Naive B cell (primary cell): ENCODE data around the gene AKR1E2. TPM values are rescaled to one million over a fixed set of nuclear protein-coding genes. Genes with fewer than 3 reads are reported as not detected.

Source experiments
- ATAC-seq, 2 donors: fragments of 150-1000 bp; cut with Tn5 transposase; 2 replicates each; pipeline ENCODE4 v1.10.0; 2021; ENCODE audit warnings: low read depth in 2 of 2, mild to moderate bottlenecking in 2 of 2, moderate library complexity in 2 of 2
- DNase-seq: peaks from one replicate; pipeline ENCODE4 v3.0.0; 2022
- H3K27ac Mint-ChIP-seq, 6 donors: one replicate each; pipeline ENCODE4 v1.8.0; 2020 to 2022; ENCODE audit warnings: mild to moderate bottlenecking in 6 of 6, mixed read lengths in 6 of 6, moderate library complexity in 5 of 6, inconsistent platforms in 2 of 6
- H3K27me3 Mint-ChIP-seq, 3 donors: one replicate each; pipeline ENCODE4 v1.8.0; 2021 to 2022; ENCODE audit warnings: mixed read lengths in 3 of 3, mild to moderate bottlenecking in 1 of 3
- H3K36me3 Mint-ChIP-seq, 2 donors: one replicate each; pipeline ENCODE4 v1.8.0; 2020 to 2022; ENCODE audit warnings: mixed read lengths in 2 of 2, inconsistent platforms in 1 of 2, mild to moderate bottlenecking in 1 of 2
- H3K4me1 Mint-ChIP-seq, 3 donors: one replicate each; pipeline ENCODE4 v1.8.0; 2020 to 2022; ENCODE audit warnings: mixed read lengths in 3 of 3, inconsistent platforms in 1 of 3, mild to moderate bottlenecking in 1 of 3, moderate library complexity in 1 of 3
- H3K4me3 Mint-ChIP-seq, 8 donors: one replicate each; pipeline ENCODE4 v1.8.0; 2020 to 2022; ENCODE audit warnings: mild to moderate bottlenecking in 8 of 8, mixed read lengths in 8 of 8, moderate library complexity in 8 of 8, inconsistent platforms in 2 of 8
- H3K9me3 Mint-ChIP-seq, 7 donors: one replicate each; pipeline ENCODE4 v1.8.0; 2020 to 2022; ENCODE audit warnings: mixed read lengths in 7 of 7, mild to moderate bottlenecking in 5 of 7, inconsistent platforms in 2 of 7, moderate library complexity in 1 of 7
- polyA plus RNA-seq, 6 donors: library from polyadenylated mRNA; unstranded; fragments of 300-500 nt; fragmentation: Illumina TruSeq; gene quantifications; one replicate each; pipeline ENCODE4 v1.2.3, GENCODE V29; 2021; ENCODE audit warnings: low read depth in 6 of 6

Gene AKR1E2
- not detected for polyA plus RNA-seq

DNA sequence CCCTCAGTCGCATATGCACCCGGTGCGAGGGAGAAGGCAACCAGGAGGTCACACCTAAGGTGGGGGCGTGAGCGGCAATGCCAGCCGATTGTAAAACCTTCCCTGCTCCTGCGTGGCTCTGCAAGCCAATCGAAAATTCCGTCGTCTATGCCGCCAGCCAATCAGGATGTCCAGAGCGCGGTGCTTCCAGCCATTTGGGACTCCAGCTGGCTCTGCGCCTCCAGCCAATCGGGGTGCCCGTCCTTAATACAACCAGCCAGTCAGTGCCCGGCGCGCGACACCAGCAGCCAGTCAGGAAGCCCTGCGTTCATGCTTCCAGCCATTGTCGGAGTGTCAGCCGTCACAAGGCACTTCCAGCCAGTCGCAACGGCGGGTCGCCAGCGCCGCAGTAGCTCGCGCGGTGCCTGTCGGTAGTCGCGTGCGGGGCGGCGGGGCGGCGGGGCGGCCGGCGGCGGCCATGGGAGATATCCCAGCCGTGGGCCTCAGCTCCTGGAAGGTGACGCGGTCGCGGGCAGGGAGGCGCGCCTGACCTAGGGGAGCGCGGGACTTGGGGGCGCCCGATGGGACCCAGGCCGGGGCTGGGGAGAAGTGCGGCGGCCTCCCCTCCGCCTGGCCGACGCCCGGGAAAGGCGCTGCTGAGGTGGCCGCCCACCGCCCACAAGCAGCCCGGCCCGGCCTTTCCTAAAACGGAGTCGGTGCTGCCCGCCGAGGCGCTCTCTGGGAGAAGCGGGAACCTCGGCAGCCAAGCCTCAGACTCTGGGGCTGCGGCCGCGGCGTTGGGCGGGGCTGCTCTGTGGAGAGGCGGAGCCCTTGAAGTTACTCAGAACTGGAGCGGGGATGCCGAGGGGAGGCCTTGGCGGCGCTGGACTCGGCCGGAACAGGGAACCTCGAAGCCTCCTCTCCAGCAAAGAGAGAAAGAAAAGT is at the start of gene AKR1E2:
Gene AKR1E2, plus strand, starts transcription at position 340 of the 924 bp plus-strand sequence. Its CDS starts 118 bp downstream, at position 458.
- no peaks in the 10 kb centered on the region for H3K9me3 Mint-ChIP-seq
- peaks cover 3 to 7% (median 4%) of the 10 kb centered on the region in 3 donors for H3K4me1 Mint-ChIP-seq
- H3K36me3 Mint-ChIP-seq = no peaks in the 10 kb centered on the region
- peaks cover 63 to 81% (median 71%) of the 10 kb centered on the region in 3 donors for H3K27me3 Mint-ChIP-seq
- peak within 1 kb of the TSS in 1 of 6 donors; percentile 20 for H3K27ac Mint-ChIP-seq
- DNase-seq (peak; percentile 35), ATAC-seq (peak; percentile 86 to 87)
- peak within 1 kb of the TSS; percentile 55 to 80 (median 69) for H3K4me3 Mint-ChIP-seq

DNA sequence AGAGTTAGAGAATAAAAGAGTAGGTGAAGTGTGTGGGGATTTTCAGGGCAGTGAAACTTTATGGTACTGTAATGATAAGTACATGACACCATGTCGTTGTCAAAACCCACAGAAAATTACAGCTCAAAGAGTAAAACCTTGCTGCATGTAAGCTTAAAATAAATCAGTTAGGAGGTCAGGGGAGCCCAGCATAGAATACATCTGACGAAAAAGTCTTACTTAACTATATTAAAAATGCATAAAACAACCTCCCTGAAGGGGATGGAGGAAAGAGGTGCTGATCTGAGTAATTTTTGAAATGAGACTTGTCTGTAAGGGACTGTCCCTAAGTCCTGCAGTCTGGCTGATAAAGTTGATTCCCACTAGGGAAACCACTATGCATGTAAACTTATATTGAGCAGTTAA is 49.8 kb upstream of the AKR1E2 start:
- Mint-ChIP-seq H3K36me3 (no peaks in the 10 kb centered on the region), H3K27ac (peak overlapping the region in 1 of 6 donors; percentile 7), H3K9me3 (no peaks in the 10 kb centered on the region), H3K4me3 (no peak overlapping the region), H3K4me1 (no peaks in the 10 kb centered on the region), H3K27me3 (peaks cover 18 to 24% (median 20%) of the 10 kb centered on the region in 3 donors)
- DNase-seq (no peak), ATAC-seq (no peak)

GRCh38 chr10:4778761-4779160 is 47.2 kb upstream of the AKR1E2 start:
- Mint-ChIP-seq H3K27ac (no peak overlapping the region), H3K9me3 (no peaks in the 10 kb centered on the region), H3K36me3 (no peaks in the 10 kb centered on the region), H3K4me1 (no peaks in the 10 kb centered on the region), H3K4me3 (no peak overlapping the region), H3K27me3 (peaks cover 5 to 10% (median 9%) of the 10 kb centered on the region in 3 donors)
- ATAC-seq (no peak), DNase-seq (no peak)

- ATAC-seq (no peak), DNase-seq (no peak)
- Mint-ChIP-seq H3K36me3 (no peaks in the 10 kb centered on the region), H3K4me3 (no peak overlapping the region), H3K9me3 (no peaks in the 10 kb centered on the region), H3K4me1 (no peaks in the 10 kb centered on the region), H3K27me3 (peaks cover 5 to 14% (median 10%) of the 10 kb centered on the region in 3 donors), H3K27ac (no peak overlapping the region)
These were observed 45.9 kb upstream of the AKR1E2 start for GRCh38 chr10:4780091-4780490.

DNA sequence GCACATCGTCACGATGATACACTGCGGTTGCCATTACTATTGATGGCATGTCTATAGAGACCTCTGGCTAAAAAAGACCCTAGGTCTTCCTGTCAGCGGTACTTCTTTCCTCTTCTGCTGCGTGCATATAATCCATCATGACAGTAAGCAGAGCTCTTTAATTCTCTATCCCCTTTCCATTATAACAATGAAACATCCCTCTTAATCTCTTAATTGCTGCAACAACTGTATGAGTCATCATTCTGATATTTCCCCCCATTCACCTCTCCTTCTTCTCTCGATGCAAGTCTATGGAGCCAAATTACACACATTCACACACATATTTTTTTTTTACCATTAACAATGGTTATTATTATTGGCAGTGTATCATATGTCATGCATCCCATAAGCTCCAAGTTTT is 45.2 kb upstream of the AKR1E2 start:
- H3K9me3 Mint-ChIP-seq = no peaks in the 10 kb centered on the region
- no peaks in the 10 kb centered on the region for H3K4me1 Mint-ChIP-seq
- DNase-seq (no peak), ATAC-seq (no peak)
- H3K27ac Mint-ChIP-seq = no peak overlapping the region
- peaks cover 6 to 14% (median 10%) of the 10 kb centered on the region in 3 donors for H3K27me3 Mint-ChIP-seq
- H3K36me3 Mint-ChIP-seq = no peaks in the 10 kb centered on the region
- H3K4me3 Mint-ChIP-seq = no peak overlapping the region

- no peak for ATAC-seq
- no peaks in the 10 kb centered on the region for H3K36me3 Mint-ChIP-seq
- H3K27me3 Mint-ChIP-seq = peaks cover 6 to 7% (median 6%) of the 10 kb centered on the region in 3 donors
- H3K4me3 Mint-ChIP-seq = no peak overlapping the region
- no peaks in the 10 kb centered on the region for H3K9me3 Mint-ChIP-seq
- DNase-seq = no peak
- H3K4me1 Mint-ChIP-seq = no peaks in the 10 kb centered on the region
- H3K27ac Mint-ChIP-seq = no peak overlapping the region
These were observed 44.1 kb upstream of the AKR1E2 start for GRCh38 chr10:4781955-4782354.

DNA sequence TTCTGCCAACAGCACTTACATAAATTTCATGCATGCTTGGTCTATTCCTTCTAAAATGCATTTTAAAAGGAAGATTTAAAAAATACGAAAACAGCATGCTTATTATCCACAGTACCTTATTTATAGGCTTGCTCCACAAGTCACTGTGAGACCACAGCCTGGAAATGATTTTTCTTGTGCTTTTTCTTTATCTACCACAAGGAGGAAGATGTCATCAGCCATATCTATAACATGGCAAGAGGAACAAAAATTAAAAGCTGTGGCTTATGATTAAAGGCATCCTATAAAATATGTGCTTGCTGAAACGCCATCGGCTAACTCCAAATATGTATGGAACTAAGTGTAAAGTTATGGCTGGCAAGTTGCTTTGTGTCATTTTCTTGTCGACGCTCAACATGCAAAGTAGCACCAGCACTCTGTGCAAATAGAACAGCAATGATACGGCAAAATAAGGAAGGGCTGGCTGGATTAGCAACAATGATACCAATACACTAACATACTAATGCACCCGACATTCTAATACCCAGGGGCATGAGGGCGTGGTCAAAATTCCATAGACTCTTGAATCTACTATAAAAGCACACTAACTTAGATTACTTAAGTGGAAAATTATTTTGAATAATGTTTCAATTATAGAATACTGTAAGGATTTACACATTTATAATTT is 41.2 kb upstream of the AKR1E2 start:
- Mint-ChIP-seq H3K4me1 (no peaks in the 10 kb centered on the region), H3K27me3 (peaks cover 6 to 7% (median 6%) of the 10 kb centered on the region in 3 donors), H3K27ac (no peak overlapping the region), H3K36me3 (no peaks in the 10 kb centered on the region), H3K4me3 (no peak overlapping the region), H3K9me3 (no peaks in the 10 kb centered on the region)
- DNase-seq = no peak
- ATAC-seq = no peak

GRCh38 chr10:4786043-4786839 is 39.8 kb upstream of the AKR1E2 start:
- Mint-ChIP-seq H3K27ac (no peak overlapping the region), H3K4me3 (no peak overlapping the region), H3K36me3 (no peaks in the 10 kb centered on the region), H3K9me3 (no peaks in the 10 kb centered on the region), H3K4me1 (no peaks in the 10 kb centered on the region), H3K27me3 (peaks cover 0 to 7% (median 6%) of the 10 kb centered on the region in 3 donors)
- DNase-seq = no peak
- no peak for ATAC-seq

GRCh38 chr10:4790045-4790444 is 36.0 kb upstream of the AKR1E2 start:
- ATAC-seq (no peak), DNase-seq (no peak)
- H3K36me3 Mint-ChIP-seq = no peaks in the 10 kb centered on the region
- H3K4me3 Mint-ChIP-seq = no peak overlapping the region
- peaks cover 0 to 2% (median 1%) of the 10 kb centered on the region in 3 donors for H3K27me3 Mint-ChIP-seq
- H3K9me3 Mint-ChIP-seq = no peaks in the 10 kb centered on the region
- no peak overlapping the region for H3K27ac Mint-ChIP-seq
- no peaks in the 10 kb centered on the region for H3K4me1 Mint-ChIP-seq

- Mint-ChIP-seq H3K4me3 (no peak overlapping the region), H3K27me3 (no peaks in the 10 kb centered on the region), H3K9me3 (no peaks in the 10 kb centered on the region), H3K36me3 (no peaks in the 10 kb centered on the region), H3K4me1 (no peaks in the 10 kb centered on the region), H3K27ac (no peak overlapping the region)
- DNase-seq = no peak
- ATAC-seq = no peak
These were observed 35.1 kb upstream of the AKR1E2 start for GRCh38 chr10:4790922-4791321.

DNA sequence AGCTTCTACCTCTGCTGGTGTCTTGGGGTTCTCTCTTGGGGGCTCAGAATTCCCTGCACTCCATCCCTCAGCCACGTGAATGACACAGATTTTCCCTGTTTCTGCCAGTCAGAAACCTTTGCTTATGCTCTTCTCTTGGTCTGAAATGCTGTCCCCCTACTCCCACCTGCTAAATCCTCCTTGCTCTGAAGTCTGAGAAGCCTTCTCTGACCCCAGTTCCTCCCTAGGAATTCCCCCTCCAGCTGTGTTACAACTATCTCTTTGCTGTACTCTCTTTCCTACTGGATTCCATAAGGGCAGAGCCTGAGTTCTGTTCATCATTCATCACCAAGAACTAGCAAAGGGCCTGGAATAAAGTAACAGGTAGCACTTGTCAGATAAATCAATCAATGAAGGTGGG is 33.6 kb upstream of the AKR1E2 start:
- H3K9me3 Mint-ChIP-seq = peaks cover 0 to 2% (median 0%) of the 10 kb centered on the region in 7 donors
- H3K4me1 Mint-ChIP-seq = no peaks in the 10 kb centered on the region
- H3K27me3 Mint-ChIP-seq = peaks cover 0 to 2% (median 1%) of the 10 kb centered on the region in 3 donors

GRCh38 chr10:4801405-4801804 is 24.6 kb upstream of the AKR1E2 start:
- H3K27ac Mint-ChIP-seq = no peak overlapping the region
- DNase-seq (no peak), ATAC-seq (no peak)
- H3K4me3 Mint-ChIP-seq = no peak overlapping the region
- H3K9me3 Mint-ChIP-seq = peaks cover 0 to 3% (median 0%) of the 10 kb centered on the region in 7 donors
- no peaks in the 10 kb centered on the region for H3K36me3 Mint-ChIP-seq
- no peaks in the 10 kb centered on the region for H3K4me1 Mint-ChIP-seq
- H3K27me3 Mint-ChIP-seq = peaks cover 5 to 8% (median 8%) of the 10 kb centered on the region in 3 donors

More for the DNA sequence above, 33.6 kb upstream of the AKR1E2 start:
- DNase-seq (no peak), ATAC-seq (no peak)
- Mint-ChIP-seq H3K4me3 (no peak overlapping the region), H3K36me3 (no peaks in the 10 kb centered on the region), H3K27ac (no peak overlapping the region)
